HG02852 (cell line): ENCODE results near the gene SMAD3.
"Not testable (repeated sequence)": the region's sequence is repeated elsewhere in the genome, so short reads cannot be mapped to it uniquely, and the experiment has no call there.

Experiments
- ATAC-seq: cut with Tn5 transposase; IDR thresholded peaks from one replicate; pipeline ENCODE4 v1.9.1; 2021; ENCODE audit warnings: mild to moderate bottlenecking, moderate library complexity; ENCODE audit not compliant: unreplicated experiment

Gene SMAD3

DNA sequence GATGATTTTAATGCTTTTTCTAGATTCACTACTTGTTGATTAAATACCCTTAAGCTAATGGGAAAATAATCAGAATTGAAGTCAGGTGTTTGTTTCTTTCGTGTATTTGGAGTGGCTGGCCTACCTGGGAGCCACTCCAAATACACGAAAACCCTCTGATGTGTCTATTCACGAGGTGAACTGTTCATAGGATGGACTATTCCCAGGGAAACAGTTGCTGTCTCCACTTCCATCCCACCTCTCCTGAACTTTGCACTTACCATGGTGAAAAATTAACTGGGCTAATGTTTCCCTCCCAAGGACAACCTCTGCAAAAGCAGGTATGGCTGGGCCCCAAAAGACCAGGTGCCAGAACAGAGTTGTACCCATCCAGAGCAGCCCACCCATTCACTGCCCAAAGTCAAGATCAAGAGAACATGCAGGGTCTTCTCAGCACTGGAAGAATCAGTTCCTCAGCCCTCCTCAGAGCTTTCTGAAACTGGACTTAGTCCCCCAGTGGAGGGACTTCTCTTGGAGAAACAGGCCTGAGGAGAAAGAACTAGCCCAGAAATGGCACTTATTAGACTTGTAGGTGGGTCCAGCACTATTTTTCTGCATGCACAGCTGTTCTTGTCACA, 2.9 kb upstream of the SMAD3 start:
- no peak for ATAC-seq

- ATAC-seq: no peak
Observed at GRCh38 chr15:67063689-67064606, 1.5 kb upstream of the SMAD3 start.

DNA sequence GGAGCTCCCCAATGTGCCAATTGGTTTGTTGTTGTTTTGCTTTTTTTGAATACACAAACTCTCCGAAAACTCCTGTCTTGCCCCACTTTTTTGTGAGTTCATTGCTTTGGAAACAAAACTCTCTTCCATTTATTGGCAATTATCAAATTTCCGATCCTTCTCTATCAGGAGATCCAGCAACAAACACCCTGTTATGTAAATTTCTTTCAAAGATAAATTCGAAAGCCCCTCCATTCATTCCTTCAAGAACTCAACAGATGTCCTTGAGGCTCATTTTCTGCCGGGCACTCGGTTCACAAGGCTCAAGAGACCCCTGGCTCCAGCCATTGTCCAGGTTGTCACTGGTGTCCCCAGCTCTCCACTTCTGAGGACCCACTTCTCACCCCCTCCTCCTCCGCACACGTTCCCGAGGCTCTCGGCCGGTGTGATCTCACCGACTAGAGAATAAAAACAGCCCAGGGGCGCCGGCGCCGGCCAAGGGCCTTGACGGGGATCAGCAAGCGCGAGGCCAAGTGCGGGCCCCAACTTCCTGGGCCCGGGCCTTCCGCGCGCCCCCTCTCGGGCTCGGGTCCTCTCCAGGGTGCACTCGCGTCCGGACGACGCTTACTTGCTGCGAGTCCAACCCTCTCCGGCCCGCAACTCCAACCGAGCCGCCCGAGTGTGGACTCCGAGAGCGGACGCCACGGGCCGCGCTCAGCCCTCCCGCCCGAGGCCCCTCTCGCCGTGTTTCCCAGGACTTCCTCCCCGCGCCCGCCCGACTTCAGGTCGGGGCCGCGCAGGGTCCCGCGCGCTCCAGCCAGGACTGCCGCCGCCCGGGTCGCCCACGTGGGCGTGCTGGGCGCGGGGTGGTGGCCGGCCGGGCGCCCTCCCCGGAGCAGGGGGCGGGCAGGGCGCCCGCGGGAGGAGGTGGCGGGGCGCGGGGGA, 533 bp upstream of the SMAD3 start:
- ATAC-seq: peak; percentile 20

DNA sequence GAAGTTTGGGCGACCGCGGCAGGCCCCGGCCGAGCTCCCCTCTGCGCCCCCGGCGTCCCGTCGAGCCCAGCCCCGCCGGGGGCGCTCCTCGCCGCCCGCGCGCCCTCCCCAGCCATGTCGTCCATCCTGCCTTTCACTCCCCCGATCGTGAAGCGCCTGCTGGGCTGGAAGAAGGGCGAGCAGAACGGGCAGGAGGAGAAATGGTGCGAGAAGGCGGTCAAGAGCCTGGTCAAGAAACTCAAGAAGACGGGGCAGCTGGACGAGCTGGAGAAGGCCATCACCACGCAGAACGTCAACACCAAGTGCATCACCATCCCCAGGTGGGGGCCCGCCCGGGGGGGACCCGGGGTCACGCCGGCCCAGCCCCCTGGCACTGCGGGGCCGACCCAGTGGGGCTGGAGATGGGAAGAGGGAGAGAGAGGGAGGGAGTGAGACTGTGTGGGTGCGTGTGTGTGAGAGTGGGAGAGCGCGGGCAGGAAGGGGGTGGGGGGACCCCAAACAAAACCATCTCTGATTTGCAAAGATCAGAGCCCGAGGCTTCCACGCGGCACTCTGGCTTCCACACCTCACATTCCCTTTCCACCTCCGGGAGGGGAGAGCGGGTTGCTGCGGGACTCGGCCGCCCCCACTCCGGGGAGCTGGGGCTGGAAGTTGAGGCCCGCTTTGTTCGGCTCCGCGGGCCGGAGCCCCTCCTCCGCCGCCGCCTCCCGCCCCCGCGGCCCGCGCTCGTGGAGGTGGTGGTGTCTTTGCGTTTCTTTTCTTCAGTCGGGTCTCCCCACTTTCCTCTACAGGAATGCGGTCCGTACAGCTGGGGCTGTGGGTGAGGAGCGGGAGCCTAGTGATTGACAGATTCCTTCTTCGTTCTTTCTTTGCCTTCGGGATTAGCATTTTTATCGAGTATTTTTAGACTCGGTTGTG, 898 bp downstream of the SMAD3 start:
- ATAC-seq: peak; percentile 11

DNA sequence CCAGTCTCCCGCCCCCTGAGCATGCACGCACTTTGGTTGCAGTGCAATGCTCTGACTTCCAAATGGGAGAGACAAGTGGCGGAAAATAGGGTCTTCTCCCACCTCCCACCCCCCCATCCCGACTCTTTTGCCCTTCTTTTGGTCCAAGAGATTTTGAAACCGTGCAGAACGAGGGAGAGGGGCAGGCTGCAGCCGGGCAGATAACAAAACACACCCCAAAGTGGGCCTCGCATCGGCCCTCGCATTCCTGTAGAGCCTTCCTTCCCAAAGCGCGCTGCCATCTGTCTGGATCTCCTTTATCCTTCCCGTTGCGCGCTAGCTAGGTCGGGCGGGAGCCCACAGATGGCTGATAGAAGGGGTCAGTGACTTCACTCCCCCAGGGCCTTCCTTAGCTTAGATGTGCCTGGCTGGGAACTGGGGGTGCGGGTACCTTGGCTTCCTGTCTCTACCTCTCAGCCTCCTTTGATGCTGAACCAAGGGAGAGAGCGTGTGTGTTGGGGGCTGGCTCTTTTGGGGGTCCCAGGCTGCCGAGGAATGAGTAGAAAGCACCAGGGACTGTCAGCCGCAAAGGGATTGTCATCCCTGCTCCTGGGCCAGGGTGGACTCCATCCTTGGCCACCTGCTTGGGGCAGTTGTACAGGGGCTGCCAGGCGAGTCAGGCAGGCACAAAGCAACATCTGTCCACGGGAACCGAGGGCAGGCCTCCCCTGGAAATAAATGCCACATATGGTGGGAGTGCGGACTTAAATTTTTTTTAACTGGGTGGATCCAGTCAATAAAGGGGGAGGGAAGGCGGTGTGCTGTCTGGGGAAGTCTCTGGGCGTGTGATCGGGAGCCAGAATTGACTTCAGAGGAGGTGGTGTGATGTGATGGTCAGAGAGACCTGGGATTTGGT, 1.8 kb downstream of the SMAD3 start:
- no peak for ATAC-seq

DNA sequence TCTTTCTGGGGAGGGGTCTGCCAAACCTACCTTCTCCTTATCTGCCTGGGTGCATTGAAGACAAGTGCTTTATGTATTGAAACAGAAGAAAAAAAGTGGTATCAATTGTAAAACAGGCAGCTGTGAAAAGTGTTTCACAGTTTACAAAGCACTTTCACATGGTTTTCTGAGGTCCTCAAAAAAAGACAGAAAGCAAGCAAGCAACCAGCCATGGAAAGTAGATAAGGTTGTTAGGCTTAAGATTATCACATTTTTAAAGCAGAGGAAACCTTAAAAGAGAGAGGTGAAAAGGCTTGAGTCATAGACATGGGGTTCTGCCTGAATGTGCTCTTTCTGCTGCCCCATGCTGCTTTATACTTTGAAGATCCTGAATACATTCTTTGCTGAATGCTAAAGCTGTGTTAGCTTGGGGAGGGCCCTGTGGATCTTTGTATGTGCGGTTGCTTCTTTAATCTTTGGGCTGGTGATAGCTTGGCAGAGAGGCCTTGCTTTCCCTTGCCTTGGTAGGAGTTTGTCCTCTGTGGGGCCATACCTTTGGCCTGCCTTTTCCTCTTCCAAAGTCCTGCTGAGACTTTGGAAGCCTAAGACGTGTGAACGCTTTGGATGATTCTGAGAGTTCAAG, 2.6 kb downstream of the SMAD3 start:
- ATAC-seq: no peak

GRCh38 chr15:67068710-67069400, 3.5 kb downstream of the SMAD3 start:
- no peak for ATAC-seq

DNA sequence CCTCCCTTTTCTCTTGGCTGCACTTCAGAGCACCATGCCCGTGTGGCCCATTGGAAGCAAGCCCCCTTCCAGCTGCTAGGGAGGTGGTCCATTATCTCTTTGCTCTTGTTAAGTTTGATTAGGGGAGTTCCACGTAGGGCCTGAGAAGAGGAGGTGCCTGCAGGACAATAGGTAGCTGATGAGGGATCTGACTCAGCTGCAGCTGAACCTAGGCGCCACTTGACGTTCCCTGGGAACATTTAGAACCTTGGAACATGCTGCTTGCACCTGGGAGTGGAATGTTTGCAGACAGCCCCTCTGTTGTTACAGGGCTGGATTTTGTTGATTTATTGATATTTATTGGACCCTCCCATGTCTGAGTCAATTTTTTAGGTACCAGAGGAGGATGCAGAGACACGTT, 4.7 kb downstream of the SMAD3 start:
- ATAC-seq: no peak

GRCh38 chr15:67070892-67071664, 5.7 kb downstream of the SMAD3 start:
- ATAC-seq: no peak

DNA sequence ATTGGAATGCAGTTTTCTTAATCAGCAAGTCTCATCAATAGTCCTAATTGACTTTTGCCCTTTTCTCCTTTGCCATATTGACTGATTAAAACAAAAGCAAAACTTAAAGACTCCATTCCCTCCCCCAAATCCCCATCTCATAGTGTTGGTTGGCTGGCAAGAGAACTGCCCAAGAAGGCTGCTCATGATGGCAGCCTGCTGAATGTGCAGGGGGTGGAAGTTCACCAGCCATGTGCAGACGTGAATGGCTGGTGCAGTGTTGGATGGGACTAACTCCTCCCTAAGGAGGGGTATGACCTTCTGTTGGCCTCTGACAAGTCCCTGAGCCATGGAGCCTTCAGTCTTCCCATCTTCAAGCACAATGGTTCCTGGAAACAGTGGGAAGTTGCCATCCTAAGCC, 7.0 kb downstream of the SMAD3 start:
- ATAC-seq: no peak

DNA sequence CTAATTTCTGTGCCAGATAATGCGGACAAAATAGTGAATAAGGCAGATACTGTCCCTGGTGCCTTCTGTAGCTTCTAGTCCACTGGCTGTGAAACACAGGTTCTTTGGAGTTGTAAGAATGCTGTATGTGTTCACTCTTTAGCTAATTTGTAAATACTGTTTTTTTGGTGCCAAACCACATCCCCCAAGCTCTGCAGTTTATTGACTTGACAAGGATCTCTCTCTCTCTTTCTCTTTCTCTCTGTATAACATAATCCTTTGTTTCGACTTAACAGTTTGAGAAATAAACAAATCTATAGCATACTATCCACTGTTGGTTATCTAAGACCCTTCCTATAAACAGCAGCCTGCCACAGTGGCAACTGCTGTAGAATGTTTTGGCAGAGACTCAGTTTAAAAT, 7.6 kb downstream of the SMAD3 start:
- ATAC-seq: no peak

DNA sequence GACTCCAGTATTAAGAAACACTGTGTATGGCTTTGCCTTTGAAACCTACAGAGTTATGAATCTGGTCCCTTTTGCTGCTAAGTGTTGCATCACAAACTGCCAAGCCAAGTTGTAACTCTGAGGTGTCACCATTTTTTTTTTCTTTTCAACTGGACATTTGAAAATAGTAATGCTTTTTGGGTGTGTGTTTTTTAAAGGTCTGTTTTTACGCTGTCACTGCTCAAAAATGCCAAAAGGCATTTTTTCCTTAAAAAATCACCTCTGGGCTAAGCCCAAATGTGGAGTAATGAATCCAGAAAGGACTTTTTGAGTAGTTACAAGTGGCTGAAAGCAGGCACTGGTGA, 9.5 kb downstream of the SMAD3 start:
- no peak for ATAC-seq

DNA sequence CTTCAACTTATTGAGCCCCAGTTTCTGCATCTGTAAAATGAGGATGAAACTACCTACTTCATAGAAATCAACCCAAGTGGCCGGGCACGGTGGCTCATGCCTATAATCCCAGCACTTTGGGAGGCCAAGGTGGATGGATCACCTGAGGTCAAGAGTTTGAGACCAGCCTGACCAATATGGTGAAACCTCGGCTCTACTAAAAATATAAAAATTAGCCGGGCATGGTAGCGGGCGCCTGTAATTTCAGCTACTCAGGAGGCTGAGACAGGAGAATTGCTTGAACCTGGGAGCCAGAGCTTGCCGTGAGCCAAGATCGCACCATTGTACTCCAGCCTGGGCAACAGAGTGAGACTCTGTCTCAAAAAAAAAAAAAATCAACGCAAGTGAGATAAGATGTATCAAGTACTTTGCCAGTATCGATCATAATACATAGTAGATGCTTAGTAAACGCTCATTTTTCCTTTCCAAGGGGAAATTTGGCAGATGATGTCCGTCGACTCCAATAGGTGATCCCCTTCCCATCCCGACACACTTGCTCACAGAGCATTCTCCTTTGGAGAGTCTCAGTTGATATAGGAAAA, 10.2 kb downstream of the SMAD3 start:
- not testable (repeated sequence) for ATAC-seq

DNA sequence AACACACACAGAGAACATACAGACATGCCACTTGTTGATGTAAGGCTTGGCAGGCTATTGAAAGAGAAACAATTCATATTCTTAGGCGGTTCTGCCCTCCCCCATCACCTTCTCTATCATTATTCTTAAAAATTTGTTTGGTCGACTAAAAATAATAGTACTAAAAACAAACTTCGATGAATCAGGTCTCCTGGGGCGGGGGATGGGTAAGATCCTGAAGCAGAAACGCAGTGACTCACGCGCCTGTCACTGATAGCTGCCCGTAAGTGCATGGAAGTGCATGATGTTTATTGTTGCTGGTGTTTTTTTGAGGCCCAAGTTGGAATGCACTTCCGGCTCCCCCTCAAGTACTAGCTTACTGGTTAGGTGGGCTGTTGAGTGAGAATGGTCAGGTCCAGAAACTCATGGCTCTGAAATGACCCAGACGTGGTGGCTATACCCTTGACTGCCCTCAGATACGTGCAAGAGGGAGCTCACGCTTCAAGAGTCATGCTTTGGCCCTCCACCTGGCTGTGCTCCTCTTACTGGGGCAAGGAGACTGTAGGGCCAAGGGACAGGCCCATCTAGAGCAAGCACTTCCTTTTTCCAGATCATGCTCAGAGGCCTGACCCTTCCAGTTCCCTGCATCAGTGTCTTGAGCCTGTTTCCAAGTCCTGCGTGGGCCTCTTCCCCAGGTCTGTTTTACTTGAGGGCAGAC, 10.9 kb downstream of the SMAD3 start:
- ATAC-seq: peak; percentile 42

DNA sequence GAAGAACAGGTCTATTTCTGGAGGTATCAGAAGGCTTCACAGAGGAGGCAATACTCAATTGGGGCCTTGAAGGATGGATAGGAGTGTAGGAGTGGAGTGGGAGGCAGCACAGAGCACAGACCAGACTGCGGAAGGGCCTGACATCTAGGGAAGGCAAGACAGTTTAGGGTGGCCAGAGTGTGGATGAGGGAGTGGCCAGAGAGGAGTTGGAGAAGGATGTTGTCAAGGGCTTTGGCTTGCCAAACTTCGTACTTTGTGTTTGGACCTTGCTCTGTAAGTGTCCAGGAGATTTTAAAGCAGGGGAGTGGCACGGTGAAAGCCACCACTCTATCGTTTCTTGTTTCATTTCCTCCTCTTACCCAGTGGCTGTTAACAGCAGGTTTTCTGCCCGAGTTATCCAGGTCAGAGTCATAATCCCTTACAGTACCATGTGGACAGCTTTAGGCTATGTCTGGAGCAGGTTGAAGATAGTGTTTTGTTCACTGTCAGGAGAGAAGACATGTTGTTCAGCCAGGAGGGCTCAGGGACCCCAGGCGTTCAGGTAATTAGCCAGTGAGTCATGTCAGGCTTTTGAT, 12.3 kb downstream of the SMAD3 start:
- ATAC-seq: no peak

- ATAC-seq: no peak
Observed at GRCh38 chr15:67079361-67079760, 14.0 kb downstream of the SMAD3 start.
